SW480 (cell line): ENCODE results near the gene RORC.
"Not testable (repeated sequence)": the region's sequence is repeated elsewhere in the genome, so short reads cannot be mapped to it uniquely, and the experiment has no call there.

Experiments used
- DNase-seq: peaks from one replicate; pipeline ENCODE4 v3.0.0-alpha.2; 2016; ENCODE audit warnings: low spot score

RORC gene

GRCh38 chr1:151831605-151832004 is at the start of gene RORC:
RORC (minus strand) TSS chr1:151831802; CDS start chr1:151831764, 38 bp downstream.
- DNase-seq, result peak; percentile 6

GRCh38 chr1:151875419-151876097 is 44.0 kb upstream of the RORC start:
- DNase-seq, result no peak

- DNase-seq, result not testable (repeated sequence)
These were observed 41.2 kb upstream of the RORC start for GRCh38 chr1:151872776-151873175.

- no peak for DNase-seq
These were observed 39.9 kb upstream of the RORC start for GRCh38 chr1:151871284-151872030.

- no peak for DNase-seq
These were observed 36.9 kb upstream of the RORC start for GRCh38 chr1:151868486-151868885.

GRCh38 chr1:151867765-151868411 is 36.3 kb upstream of the RORC start:
- no peak for DNase-seq

GRCh38 chr1:151867321-151867720 is 35.7 kb upstream of the RORC start:
- DNase-seq, result no peak

- DNase-seq, result no peak
These were observed 32.8 kb upstream of the RORC start for GRCh38 chr1:151864411-151864810.

- DNase-seq, result peak; percentile 62
These were observed 31.0 kb upstream of the RORC start for GRCh38 chr1:151862604-151863003.

- DNase-seq, result no peak
These were observed 29.0 kb upstream of the RORC start for GRCh38 chr1:151860504-151861187.

- no peak for DNase-seq
These were observed 28.3 kb upstream of the RORC start for GRCh38 chr1:151859891-151860293.

GRCh38 chr1:151858886-151859665 is 27.5 kb upstream of the RORC start:
- DNase-seq, result no peak

GRCh38 chr1:151858030-151858746 is 26.6 kb upstream of the RORC start:
- DNase-seq, result no peak

- DNase-seq, result no peak
These were observed 24.3 kb upstream of the RORC start for GRCh38 chr1:151855933-151856332.

GRCh38 chr1:151855516-151855915 is 23.9 kb upstream of the RORC start:
- DNase-seq, result not testable (repeated sequence)

GRCh38 chr1:151854658-151855057 is 23.1 kb upstream of the RORC start:
- no peak for DNase-seq

GRCh38 chr1:151853411-151853943 is 21.9 kb upstream of the RORC start, which contains the start of gene THEM5:
THEM5 (minus strand) TSS chr1:151853712; CDS start chr1:151853565, 147 bp downstream.
- no peak for DNase-seq

- no peak for DNase-seq
These were observed 21.1 kb upstream of the RORC start for GRCh38 chr1:151852733-151853132.

GRCh38 chr1:151851886-151852285 is 20.3 kb upstream of the RORC start:
- DNase-seq, result no peak

- DNase-seq, result no peak
These were observed 18.3 kb upstream of the RORC start for GRCh38 chr1:151849871-151850270.

- no peak for DNase-seq
These were observed 17.5 kb upstream of the RORC start for GRCh38 chr1:151849126-151849525.
